H9 (cell line): ENCODE measurements around the gene CDH22. TPM values are rescaled to one million over a fixed set of nuclear protein-coding genes. Genes with fewer than 3 reads are reported as not detected.

Source experiments
- DNase-seq: peaks from one replicate; pipeline ENCODE4 v3.0.0-alpha.2; 2017
- H2AFZ ChIP-seq: one replicate; pipeline ENCODE4 v1.6.1; 2013; ENCODE audit warnings: mild to moderate bottlenecking, low read length, control low read depth, moderate library complexity
- H2AK5ac ChIP-seq: 2 replicates; pipeline ENCODE4 v1.6.1; 2013; ENCODE audit warnings: low read length, control low read depth, mixed read lengths; ENCODE audit not compliant: insufficient read length
- H2BK120ac ChIP-seq: one replicate; pipeline ENCODE4 v1.6.1; 2013; ENCODE audit warnings: low read depth, mild to moderate bottlenecking, low read length, control low read depth, inconsistent platforms; ENCODE audit not compliant: poor library complexity, severe bottlenecking
- H2BK12ac ChIP-seq: 2 replicates; pipeline ENCODE4 v1.6.1; 2013; ENCODE audit warnings: low read length, control low read depth, mixed read lengths, low read depth; ENCODE audit not compliant: insufficient read length
- H2BK15ac ChIP-seq: 2 replicates; pipeline ENCODE4 v1.6.1; 2013; ENCODE audit warnings: low read depth, low read length, control low read depth
- H2BK20ac ChIP-seq: one replicate; pipeline ENCODE4 v1.6.1; 2013; ENCODE audit warnings: low read depth, mild to moderate bottlenecking, low read length, control low read depth, inconsistent platforms; ENCODE audit not compliant: poor library complexity, severe bottlenecking
- H2BK5ac ChIP-seq: 2 replicates; pipeline ENCODE4 v1.6.1; 2013; ENCODE audit warnings: low read length, control low read depth, mixed read lengths; ENCODE audit not compliant: insufficient read length
- H3K14ac ChIP-seq: 2 replicates; pipeline ENCODE4 v1.6.1; 2013; ENCODE audit warnings: low read length, control low read depth; ENCODE audit not compliant: insufficient read depth
- H3K18ac ChIP-seq: 2 replicates; pipeline ENCODE4 v1.6.1; 2013; ENCODE audit warnings: low read depth, mild to moderate bottlenecking, mixed read lengths, low read length, control low read depth; ENCODE audit not compliant: insufficient read length
- H3K23ac ChIP-seq: 2 replicates; pipeline ENCODE4 v1.6.1; 2013; ENCODE audit warnings: low read length, control low read depth, mixed read lengths, low read depth; ENCODE audit not compliant: insufficient read length
- H3K23me2 ChIP-seq: 2 replicates; pipeline ENCODE4 v1.6.1; 2013; ENCODE audit warnings: low read depth, mild to moderate bottlenecking, mixed read lengths, low read length, control low read depth; ENCODE audit not compliant: insufficient read length, poor library complexity, severe bottlenecking
- H3K27ac ChIP-seq: 2 replicates; pipeline ENCODE4 v1.5.1; 2013; ENCODE audit warnings: low read length, control low read depth, mixed read lengths, low read depth; ENCODE audit not compliant: insufficient read length
- H3K27me3 ChIP-seq: 2 replicates; pipeline ENCODE4 v1.6.1; 2013; ENCODE audit warnings: low read length, control low read depth, inconsistent platforms; ENCODE audit not compliant: insufficient read depth
- H3K4ac ChIP-seq: 2 replicates; pipeline ENCODE4 v1.6.1; 2013; ENCODE audit warnings: low read depth, mild to moderate bottlenecking, control low read depth, inconsistent platforms, low read length, moderate library complexity
- H3K4me1 ChIP-seq: 2 replicates; pipeline ENCODE4 v1.6.1; 2013; ENCODE audit warnings: low read length, control low read depth, inconsistent platforms; ENCODE audit not compliant: insufficient read depth
- H3K4me2 ChIP-seq: 2 replicates; pipeline ENCODE4 v1.6.1; 2013; ENCODE audit warnings: low read length, control low read depth, mixed read lengths; ENCODE audit not compliant: insufficient read length, insufficient read depth
- H3K56ac ChIP-seq: 2 replicates; pipeline ENCODE4 v1.6.1; 2013; ENCODE audit warnings: low read depth, mild to moderate bottlenecking, mixed read lengths, low read length, control low read depth; ENCODE audit not compliant: insufficient read length
- H3K79me1 ChIP-seq: 2 replicates; pipeline ENCODE4 v1.6.1; 2013; ENCODE audit warnings: low read depth, mild to moderate bottlenecking, moderate library complexity, low read length, control low read depth, inconsistent platforms; ENCODE audit not compliant: insufficient read depth, poor library complexity, severe bottlenecking
- H3K79me2 ChIP-seq: 2 replicates; pipeline ENCODE4 v1.6.1; 2013; ENCODE audit warnings: low read length, control low read depth, inconsistent platforms; ENCODE audit not compliant: insufficient read depth
- H3K9ac ChIP-seq: 2 replicates; pipeline ENCODE4 v1.6.1; 2013; ENCODE audit warnings: low read length, control low read depth, mixed read lengths; ENCODE audit not compliant: insufficient read length; ENCODE audit errors: extremely low read depth
- H3K9me3 ChIP-seq: one replicate; pipeline ENCODE4 v1.6.1; 2013; ENCODE audit warnings: low read depth, low read length, inconsistent platforms; ENCODE audit not compliant: control insufficient read depth
- H3T11ph ChIP-seq: one replicate; pipeline ENCODE4 v1.6.1; 2013; ENCODE audit warnings: mild to moderate bottlenecking, low read length, control low read depth, inconsistent platforms
- H4K20me1 ChIP-seq: one replicate; pipeline ENCODE4 v1.6.1; 2013; ENCODE audit not compliant: control insufficient read depth, insufficient read length, insufficient read depth
- H4K5ac ChIP-seq: 2 replicates; pipeline ENCODE4 v1.6.1; 2013; ENCODE audit warnings: low read depth, mild to moderate bottlenecking, mixed read lengths, low read length, control low read depth; ENCODE audit not compliant: insufficient read length
- H4K8ac ChIP-seq: replicated peaks from 2 replicates; pipeline ENCODE4 v1.6.1; 2013; ENCODE audit warnings: low read length, control low read depth, mixed read lengths, low read depth; ENCODE audit not compliant: insufficient read length
- H4K91ac ChIP-seq: 2 replicates; pipeline ENCODE4 v1.6.1; 2013; ENCODE audit warnings: low read depth, mild to moderate bottlenecking, moderate library complexity, mixed read lengths, low read length, control low read depth; ENCODE audit not compliant: insufficient read length
- H3K27ac Mint-ChIP-seq, 3 experiments: 2 replicates in 2 of 3; 3 replicates in 1 of 3; pipeline ENCODE4 v1.8.0; 2020 to 2021; ENCODE audit warnings: mixed read lengths in 3 of 3, mild to moderate bottlenecking in 1 of 3, moderate library complexity in 1 of 3
- H3K27me3 Mint-ChIP-seq: 2 replicates; pipeline ENCODE4 v1.8.0; 2021; ENCODE audit warnings: low read depth, mild to moderate bottlenecking, moderate library complexity, mixed read lengths
- H3K36me3 Mint-ChIP-seq, 3 experiments: 2 replicates in 2 of 3; 3 replicates in 1 of 3; pipeline ENCODE4 v1.8.0; 2020 to 2021; ENCODE audit warnings: low read depth in 3 of 3, mixed read lengths in 3 of 3; ENCODE audit not compliant: insufficient read depth in 1 of 3
- H3K4me1 Mint-ChIP-seq, 2 experiments: 2 replicates each; pipeline ENCODE4 v1.8.0; 2020; ENCODE audit warnings: mixed read lengths in 2 of 2
- H3K4me3 Mint-ChIP-seq, 2 experiments: 2 replicates in 1 of 2; 3 replicates in 1 of 2; pipeline ENCODE4 v1.8.0; 2020 to 2021; ENCODE audit warnings: mild to moderate bottlenecking in 2 of 2, mixed read lengths in 2 of 2, moderate library complexity in 1 of 2
- H3K9me3 Mint-ChIP-seq, 2 experiments: 2 replicates in 1 of 2; 3 replicates in 1 of 2; pipeline ENCODE4 v1.8.0; 2020; ENCODE audit warnings: mild to moderate bottlenecking in 2 of 2, mixed read lengths in 2 of 2, moderate library complexity in 1 of 2
- CTCF ChIP-seq: fragments of 200-600 bp; sonication (generic); conservative IDR thresholded peaks from 3 replicates; pipeline ENCODE4 v1.8.0; 2021; ENCODE audit warnings: antibody characterized with exemption, mild to moderate bottlenecking
- WGBS: extraction: QIAGEN DNeasy Blood & Tissue Kit; methylation state at CpG from one replicate; pipeline ENCODE4 v1.1.7; 2013; ENCODE audit warnings: missing lambda C conversion rate, low lambda C conversion rate, mixed read lengths; ENCODE audit not compliant: insufficient read length; ENCODE audit errors: extremely low coverage; 5-methylcytosine and 5-hydroxymethylcytosine counted together
- total RNA-seq: library from RNA; stranded (reverse); gene quantifications from 2 replicates; pipeline ENCODE4 v1.2.1, GENCODE V29; 2021

CDH22 gene
- total RNA-seq, 1 experiment from 2014 or later: not detected

DNA sequence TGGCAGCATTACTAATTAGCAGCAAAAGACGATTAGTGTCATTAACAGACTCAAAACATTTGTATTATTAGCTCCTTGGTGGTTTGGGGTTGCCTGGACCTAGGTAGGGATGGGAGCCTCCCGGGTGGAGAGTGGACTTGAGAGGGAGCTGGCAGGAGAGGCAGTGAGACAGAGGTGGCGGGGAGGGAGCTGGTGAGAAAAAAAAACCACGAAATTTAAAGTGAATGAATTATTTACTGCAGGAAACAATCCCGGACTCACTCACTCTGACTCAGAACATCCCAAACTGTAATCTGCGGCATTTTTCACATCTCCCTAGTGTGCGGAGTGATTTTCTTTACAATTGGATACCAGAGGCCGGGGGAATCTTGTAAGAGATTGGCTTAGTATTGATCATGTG lies 14.3 kb upstream of the CDH22 start:
- Histone ChIP-seq H3K9me3 (no peaks in the 10 kb centered on the region), H2BK15ac (no peak overlapping the region), H2BK12ac (no peak overlapping the region), H2BK5ac (no peak overlapping the region), H3K4ac (no peak overlapping the region), H3K56ac (no peak overlapping the region), H3K4me2 (no peak overlapping the region), H3K79me1 (no peaks in the 10 kb centered on the region), H3K18ac (no peak overlapping the region), H2BK120ac (no peak overlapping the region), H2BK20ac (no peak overlapping the region), H4K5ac (no peak overlapping the region), H3K27me3 (no peaks in the 10 kb centered on the region; the same call in 1 of the 2 replicates), H3K4me1 (no peaks in the 10 kb centered on the region), H4K20me1 (no peaks in the 10 kb centered on the region), H2AK5ac (no peak overlapping the region), H3K27ac (no peak overlapping the region), H3K14ac (no peak overlapping the region), H3K23ac (no peak overlapping the region), H2AFZ (no peak overlapping the region), H4K91ac (no peak overlapping the region), H4K8ac (no peak overlapping the region), H3T11ph (no peak overlapping the region), H3K9ac (no peak overlapping the region), H3K23me2 (no peaks in the 10 kb centered on the region), H3K79me2 (no peaks in the 10 kb centered on the region)
- peaks cover 27% of the 10 kb centered on the region for H3K27me3 Mint-ChIP-seq
- H3K4me1 Mint-ChIP-seq: peaks cover 0 to 3% of the 10 kb centered on the region in 2 experiments; a peak in 1 of 4 replicates
- H3K36me3 Mint-ChIP-seq: no peaks in the 10 kb centered on the region
- WGBS: no CpG with 5 or more reads among the region's 8 CpGs
- H3K4me3 Mint-ChIP-seq: no peak overlapping the region
- no peak overlapping the region for H3K27ac Mint-ChIP-seq
- no peaks in the 10 kb centered on the region; a peak in 1 of 5 replicates for H3K9me3 Mint-ChIP-seq
- no peak for DNase-seq
- no peak for TF ChIP-seq CTCF
